ENCODE data around the gene SPCS1.

DNA sequence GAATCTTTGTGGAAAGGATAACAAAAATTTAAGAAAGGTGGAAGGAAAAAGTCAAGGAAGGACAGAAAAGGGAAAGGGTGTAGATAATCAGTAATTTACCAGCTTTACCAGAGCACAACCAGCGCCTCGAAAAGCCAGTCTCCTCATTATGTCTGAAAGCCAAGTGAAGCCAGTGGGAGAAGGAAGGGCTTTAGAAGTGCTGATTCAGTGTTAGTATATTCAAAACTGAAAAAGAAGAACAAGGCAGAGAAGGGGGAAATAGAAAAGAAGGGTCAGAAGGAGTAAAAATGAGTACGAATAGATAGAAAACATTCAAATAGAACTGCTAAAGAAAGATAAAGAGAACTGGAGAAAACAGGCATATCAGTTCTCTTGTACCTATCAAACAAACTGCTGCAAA lies 24.3 kb upstream of the SPCS1 start:
- TF ChIP-seq EP300 (IDR thresholded peaks at IDR 0.05) (no peak), CBX2 (IDR thresholded peaks at IDR 0.05; ENCODE audit: borderline replicate concordance, low read depth) (no peak), ESRRA (IDR thresholded peaks at IDR 0.05; ENCODE audit: borderline replicate concordance, low read length) (no peak), GATA3 (IDR thresholded peaks at IDR 0.05; ENCODE audit: borderline replicate concordance) (no peak), CBX8 (IDR thresholded peaks at IDR 0.05) (no peak), JUNB (IDR thresholded peaks at IDR 0.05) (no peak), TFCP2L1 (CRISPR knock-in tag; IDR thresholded peaks at IDR 0.05) (no peak)
- TF ChIP-seq, protein P1, sequence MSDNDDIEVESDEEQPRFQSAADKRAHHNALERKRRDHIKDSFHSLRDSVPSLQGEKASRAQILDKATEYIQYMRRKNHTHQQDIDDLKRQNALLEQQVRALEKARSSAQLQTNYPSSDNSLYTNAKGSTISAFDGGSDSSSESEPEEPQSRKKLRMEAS (IDR thresholded peaks at IDR 0.05) = no peak
- TF ChIP-seq, protein P2, sequence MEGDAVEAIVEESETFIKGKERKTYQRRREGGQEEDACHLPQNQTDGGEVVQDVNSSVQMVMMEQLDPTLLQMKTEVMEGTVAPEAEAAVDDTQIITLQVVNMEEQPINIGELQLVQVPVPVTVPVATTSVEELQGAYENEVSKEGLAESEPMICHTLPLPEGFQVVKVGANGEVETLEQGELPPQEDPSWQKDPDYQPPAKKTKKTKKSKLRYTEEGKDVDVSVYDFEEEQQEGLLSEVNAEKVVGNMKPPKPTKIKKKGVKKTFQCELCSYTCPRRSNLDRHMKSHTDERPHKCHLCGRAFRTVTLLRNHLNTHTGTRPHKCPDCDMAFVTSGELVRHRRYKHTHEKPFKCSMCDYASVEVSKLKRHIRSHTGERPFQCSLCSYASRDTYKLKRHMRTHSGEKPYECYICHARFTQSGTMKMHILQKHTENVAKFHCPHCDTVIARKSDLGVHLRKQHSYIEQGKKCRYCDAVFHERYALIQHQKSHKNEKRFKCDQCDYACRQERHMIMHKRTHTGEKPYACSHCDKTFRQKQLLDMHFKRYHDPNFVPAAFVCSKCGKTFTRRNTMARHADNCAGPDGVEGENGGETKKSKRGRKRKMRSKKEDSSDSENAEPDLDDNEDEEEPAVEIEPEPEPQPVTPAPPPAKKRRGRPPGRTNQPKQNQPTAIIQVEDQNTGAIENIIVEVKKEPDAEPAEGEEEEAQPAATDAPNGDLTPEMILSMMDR (IDR thresholded peaks at IDR 0.05) = no peak
- TF ChIP-seq, protein P3, sequence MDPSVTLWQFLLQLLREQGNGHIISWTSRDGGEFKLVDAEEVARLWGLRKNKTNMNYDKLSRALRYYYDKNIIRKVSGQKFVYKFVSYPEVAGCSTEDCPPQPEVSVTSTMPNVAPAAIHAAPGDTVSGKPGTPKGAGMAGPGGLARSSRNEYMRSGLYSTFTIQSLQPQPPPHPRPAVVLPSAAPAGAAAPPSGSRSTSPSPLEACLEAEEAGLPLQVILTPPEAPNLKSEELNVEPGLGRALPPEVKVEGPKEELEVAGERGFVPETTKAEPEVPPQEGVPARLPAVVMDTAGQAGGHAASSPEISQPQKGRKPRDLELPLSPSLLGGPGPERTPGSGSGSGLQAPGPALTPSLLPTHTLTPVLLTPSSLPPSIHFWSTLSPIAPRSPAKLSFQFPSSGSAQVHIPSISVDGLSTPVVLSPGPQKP (IDR thresholded peaks at IDR 0.05; ENCODE audit: low read depth, low read length) = no peak
- TF ChIP-seq, protein P4, sequence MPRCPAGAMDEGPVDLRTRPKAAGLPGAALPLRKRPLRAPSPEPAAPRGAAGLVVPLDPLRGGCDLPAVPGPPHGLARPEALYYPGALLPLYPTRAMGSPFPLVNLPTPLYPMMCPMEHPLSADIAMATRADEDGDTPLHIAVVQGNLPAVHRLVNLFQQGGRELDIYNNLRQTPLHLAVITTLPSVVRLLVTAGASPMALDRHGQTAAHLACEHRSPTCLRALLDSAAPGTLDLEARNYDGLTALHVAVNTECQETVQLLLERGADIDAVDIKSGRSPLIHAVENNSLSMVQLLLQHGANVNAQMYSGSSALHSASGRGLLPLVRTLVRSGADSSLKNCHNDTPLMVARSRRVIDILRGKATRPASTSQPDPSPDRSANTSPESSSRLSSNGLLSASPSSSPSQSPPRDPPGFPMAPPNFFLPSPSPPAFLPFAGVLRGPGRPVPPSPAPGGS (IDR thresholded peaks at IDR 0.05) = no peak
- TF ChIP-seq, protein P5, sequence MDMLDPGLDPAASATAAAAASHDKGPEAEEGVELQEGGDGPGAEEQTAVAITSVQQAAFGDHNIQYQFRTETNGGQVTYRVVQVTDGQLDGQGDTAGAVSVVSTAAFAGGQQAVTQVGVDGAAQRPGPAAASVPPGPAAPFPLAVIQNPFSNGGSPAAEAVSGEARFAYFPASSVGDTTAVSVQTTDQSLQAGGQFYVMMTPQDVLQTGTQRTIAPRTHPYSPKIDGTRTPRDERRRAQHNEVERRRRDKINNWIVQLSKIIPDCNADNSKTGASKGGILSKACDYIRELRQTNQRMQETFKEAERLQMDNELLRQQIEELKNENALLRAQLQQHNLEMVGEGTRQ (IDR thresholded peaks at IDR 0.05) = no peak
